HepG2 (cell line): ENCODE measurements around the gene SH3PXD2A.

ENCODE experiments used
- EZH2 ChIP-seq: conservative IDR thresholded peaks from 2 replicates; pipeline ENCODE4 v1.6.1; 2012; ENCODE audit warnings: mild to moderate bottlenecking, low read depth, low read length, moderate library complexity
- NFE2 ChIP-seq: sonication (generic); formaldehyde crosslinking; IDR thresholded peaks from 2 replicates; pipeline ENCODE4 v1.4.0; 2020; ENCODE audit warnings: missing genetic modification reagents
- POLR2A ChIP-seq, 2 experiments: IDR thresholded peaks; 2 replicates each; pipeline ENCODE4 v1.6.1; 2011; ENCODE audit warnings: low read depth in 2 of 2, low read length in 2 of 2, mild to moderate bottlenecking in 1 of 2, moderate library complexity in 1 of 2; ENCODE audit not compliant: insufficient read depth in 1 of 2
- PTBP1 ChIP-seq: fragments of 200-400 bp; formaldehyde crosslinking; IDR thresholded peaks from 2 replicates; pipeline ENCODE4 v1.6.1; 2018; ENCODE audit warnings: low read length, low read depth; ENCODE audit not compliant: poor library complexity, severe bottlenecking
- RAD51 ChIP-seq: fragments of 450-650 bp; IDR thresholded peaks from 2 replicates; pipeline ENCODE4 v1.6.1; 2016; ENCODE audit warnings: borderline replicate concordance
- REST ChIP-seq, 2 experiments: IDR thresholded peaks; 2 replicates each; pipeline ENCODE4 v1.6.1; 2011 to 2012; ENCODE audit warnings: low read length in 2 of 2, borderline replicate concordance in 1 of 2, low read depth in 1 of 2, mild to moderate bottlenecking in 1 of 2, moderate library complexity in 1 of 2
- RFX5 ChIP-seq: IDR thresholded peaks from 2 replicates; pipeline ENCODE4 v1.6.1; 2011; ENCODE audit warnings: low read depth, low read length, improper control_type of control experiment
- STAG1 ChIP-seq: sonication (generic); formaldehyde crosslinking; IDR thresholded peaks from 2 replicates; pipeline ENCODE4 v1.4.0; 2020; ENCODE audit warnings: missing genetic modification reagents
- TCF12 ChIP-seq, 2 experiments: fragments of 450-650 bp in 1 of 2; sonication (generic) in 1 of 2; formaldehyde crosslinking in 1 of 2; IDR thresholded peaks; 2 replicates each; pipeline versions ENCODE4 v1.6.1 to v1.8.0; 2017 to 2022; ENCODE audit warnings: antibody characterized with exemption in 1 of 2, mild to moderate bottlenecking in 1 of 2, missing genetic modification reagents in 1 of 2, moderate library complexity in 1 of 2
- YY1 ChIP-seq: IDR thresholded peaks from 2 replicates; pipeline ENCODE4 v1.6.1; 2011; ENCODE audit warnings: low read length, low read depth, moderate library complexity, mild to moderate bottlenecking; ENCODE audit not compliant: insufficient read depth, insufficient replicate concordance
- ZNF34 ChIP-seq: sonication (generic); formaldehyde crosslinking; IDR thresholded peaks from 2 replicates; pipeline ENCODE4 v1.4.0; 2020; ENCODE audit warnings: mild to moderate bottlenecking, missing genetic modification reagents, borderline replicate concordance
- ZNF687 ChIP-seq: sonication (generic); formaldehyde crosslinking; IDR thresholded peaks from 2 replicates; pipeline ENCODE4 v1.5.1; 2020; ENCODE audit warnings: mild to moderate bottlenecking, missing genetic modification reagents, moderate library complexity
- ZNF841 ChIP-seq: sonication (generic); formaldehyde crosslinking; IDR thresholded peaks from 2 replicates; pipeline ENCODE4 v1.8.1; 2023; ENCODE audit warnings: missing genetic modification reagents, borderline replicate concordance

- no peak for TF ChIP-seq YY1
- TF ChIP-seq TCF12 (IDR thresholded peaks at IDR 0.05): no peak
- TF ChIP-seq TCF12 (CRISPR knock-in tag; IDR thresholded peaks at IDR 0.05): no peak
- no peak for TF ChIP-seq POLR2A (IDR thresholded peaks at IDR 0.05; ENCODE audit: insufficient read depth in 1 of 2, low read depth in 2 of 2, low read length in 2 of 2)
- TF ChIP-seq EZH2: no peak
- no peak for TF ChIP-seq ZNF841 (CRISPR knock-in tag)
- TF ChIP-seq NFE2 (CRISPR knock-in tag): no peak
- TF ChIP-seq REST (IDR thresholded peaks at IDR 0.05; ENCODE audit: borderline replicate concordance in 1 of 2, low read depth in 1 of 2, low read length in 2 of 2): no peak
- no peak for TF ChIP-seq RAD51
- no peak for TF ChIP-seq RFX5
- TF ChIP-seq ZNF687 (CRISPR knock-in tag): no peak
- no peak for TF ChIP-seq STAG1 (CRISPR knock-in tag)
- no peak for TF ChIP-seq PTBP1
- no peak for TF ChIP-seq ZNF34 (CRISPR knock-in tag)
Observed at GRCh38 chr10:103879831-103880230, 24.5 kb upstream of the SH3PXD2A start.
